ENCODE data around the gene GALNTL6. TPM values are rescaled to one million over a fixed set of nuclear protein-coding genes. Genes with fewer than 3 reads are reported as not detected.

The GALNTL6 gene
- polyA plus RNA-seq, 6 donors from 2014 or later = 0.09 to 1.5 (median 0.52) TPM

GRCh38 chr4:172486531-172486930 lies 673.3 kb downstream of the GALNTL6 start:
- Mint-ChIP-seq H3K36me3 (no peaks in the 10 kb centered on the region), H3K4me3 (no peak overlapping the region), H3K27ac (no peak overlapping the region), H3K27me3 (no peaks in the 10 kb centered on the region), H3K4me1 (no peaks in the 10 kb centered on the region), H3K9me3 (peaks cover 0 to 7% (median 0%) of the 10 kb centered on the region in 7 donors)
- DNase-seq (no peak), ATAC-seq (ENCODE audit: low read depth in 2 of 2) (no peak)

GRCh38 chr4:172489861-172490260 lies 676.7 kb downstream of the GALNTL6 start:
- Mint-ChIP-seq H3K9me3 (peaks cover 0 to 1% (median 0%) of the 10 kb centered on the region in 7 donors), H3K27ac (no peak overlapping the region), H3K4me1 (no peaks in the 10 kb centered on the region)

GRCh38 chr4:172495769-172496168 lies 682.6 kb downstream of the GALNTL6 start:
- no peaks in the 10 kb centered on the region for H3K4me1 Mint-ChIP-seq
- ATAC-seq (ENCODE audit: low read depth in 2 of 2) (no peak), DNase-seq (no peak)
- no peaks in the 10 kb centered on the region for H3K27me3 Mint-ChIP-seq
- no peaks in the 10 kb centered on the region for H3K36me3 Mint-ChIP-seq
- no peak overlapping the region for H3K27ac Mint-ChIP-seq
- H3K9me3 Mint-ChIP-seq = peaks cover 0 to 1% (median 0%) of the 10 kb centered on the region in 7 donors
- no peak overlapping the region for H3K4me3 Mint-ChIP-seq

More at GRCh38 chr4:172489861-172490260, 676.7 kb downstream of the GALNTL6 start:
- H3K36me3 Mint-ChIP-seq = no peaks in the 10 kb centered on the region
- DNase-seq (no peak), ATAC-seq (ENCODE audit: low read depth in 2 of 2) (no peak)
- no peaks in the 10 kb centered on the region for H3K27me3 Mint-ChIP-seq
- no peak overlapping the region for H3K4me3 Mint-ChIP-seq

GRCh38 chr4:172497321-172497720 lies 684.1 kb downstream of the GALNTL6 start:
- no peak overlapping the region for H3K27ac Mint-ChIP-seq
- no peaks in the 10 kb centered on the region for H3K36me3 Mint-ChIP-seq
- no peaks in the 10 kb centered on the region for H3K4me1 Mint-ChIP-seq
- no peak overlapping the region for H3K4me3 Mint-ChIP-seq
- H3K27me3 Mint-ChIP-seq = no peaks in the 10 kb centered on the region
- DNase-seq (no peak), ATAC-seq (ENCODE audit: low read depth in 2 of 2) (no peak)
- H3K9me3 Mint-ChIP-seq = peaks cover 0 to 1% (median 0%) of the 10 kb centered on the region in 7 donors

GRCh38 chr4:172514011-172514410 lies 700.8 kb downstream of the GALNTL6 start:
- Mint-ChIP-seq H3K4me1 (no peaks in the 10 kb centered on the region), H3K27ac (no peak overlapping the region), H3K9me3 (peaks cover 0 to 9% (median 3%) of the 10 kb centered on the region in 7 donors), H3K4me3 (no peak overlapping the region), H3K36me3 (no peaks in the 10 kb centered on the region), H3K27me3 (no peaks in the 10 kb centered on the region)
- DNase-seq (no peak), ATAC-seq (ENCODE audit: low read depth in 2 of 2) (no peak)

GRCh38 chr4:172514801-172515200 lies 701.6 kb downstream of the GALNTL6 start:
- H3K9me3 Mint-ChIP-seq = peaks cover 0 to 5% (median 3%) of the 10 kb centered on the region in 7 donors

GRCh38 chr4:172515266-172515879 lies 702.2 kb downstream of the GALNTL6 start:
- H3K9me3 Mint-ChIP-seq = peaks cover 0 to 5% (median 3%) of the 10 kb centered on the region in 7 donors
- H3K4me1 Mint-ChIP-seq = no peaks in the 10 kb centered on the region
- no peak overlapping the region for H3K27ac Mint-ChIP-seq
- no peak overlapping the region for H3K4me3 Mint-ChIP-seq
- no peak for ATAC-seq (ENCODE audit: low read depth in 2 of 2)
- H3K36me3 Mint-ChIP-seq = no peaks in the 10 kb centered on the region
- DNase-seq = no peak
- H3K27me3 Mint-ChIP-seq = no peaks in the 10 kb centered on the region

More at GRCh38 chr4:172514801-172515200, 701.6 kb downstream of the GALNTL6 start:
- DNase-seq (no peak), ATAC-seq (ENCODE audit: low read depth in 2 of 2) (no peak)
- Mint-ChIP-seq H3K36me3 (no peaks in the 10 kb centered on the region), H3K4me3 (no peak overlapping the region), H3K27ac (peak overlapping the region in 1 of 6 donors; percentile 85), H3K27me3 (no peaks in the 10 kb centered on the region), H3K4me1 (no peaks in the 10 kb centered on the region)

- no peaks in the 10 kb centered on the region for H3K4me1 Mint-ChIP-seq
- H3K4me3 Mint-ChIP-seq = no peak overlapping the region
- peaks cover 0 to 5% (median 3%) of the 10 kb centered on the region in 7 donors for H3K9me3 Mint-ChIP-seq
- ATAC-seq (ENCODE audit: low read depth in 2 of 2) (no peak), DNase-seq (no peak)
- H3K27ac Mint-ChIP-seq = no peak overlapping the region
- no peaks in the 10 kb centered on the region for H3K36me3 Mint-ChIP-seq
- no peaks in the 10 kb centered on the region for H3K27me3 Mint-ChIP-seq
These were observed 704.2 kb downstream of the GALNTL6 start for GRCh38 chr4:172517391-172517790.

GRCh38 chr4:172521248-172521647 lies 708.0 kb downstream of the GALNTL6 start:
- no peaks in the 10 kb centered on the region for H3K9me3 Mint-ChIP-seq
- DNase-seq (no peak), ATAC-seq (ENCODE audit: low read depth in 2 of 2) (no peak)
- no peaks in the 10 kb centered on the region for H3K27me3 Mint-ChIP-seq
- H3K4me1 Mint-ChIP-seq = no peaks in the 10 kb centered on the region
- no peaks in the 10 kb centered on the region for H3K36me3 Mint-ChIP-seq
- no peak overlapping the region for H3K4me3 Mint-ChIP-seq
- no peak overlapping the region for H3K27ac Mint-ChIP-seq

- H3K4me3 Mint-ChIP-seq = no peak overlapping the region
- no peaks in the 10 kb centered on the region for H3K9me3 Mint-ChIP-seq
- no peaks in the 10 kb centered on the region for H3K27me3 Mint-ChIP-seq
- DNase-seq (no peak), ATAC-seq (ENCODE audit: low read depth in 2 of 2) (no peak)
- H3K36me3 Mint-ChIP-seq = no peaks in the 10 kb centered on the region
- H3K4me1 Mint-ChIP-seq = no peaks in the 10 kb centered on the region
- H3K27ac Mint-ChIP-seq = no peak overlapping the region
These were observed 708.5 kb downstream of the GALNTL6 start for GRCh38 chr4:172521680-172522079.

GRCh38 chr4:172543249-172543648 lies 730.0 kb downstream of the GALNTL6 start:
- H3K4me3 Mint-ChIP-seq = no peak overlapping the region
- no peak for ATAC-seq (ENCODE audit: low read depth in 2 of 2)
- H3K27me3 Mint-ChIP-seq = no peaks in the 10 kb centered on the region
- DNase-seq = no peak
- peaks cover 0 to 5% (median 0%) of the 10 kb centered on the region in 3 donors for H3K4me1 Mint-ChIP-seq
- H3K27ac Mint-ChIP-seq = no peak overlapping the region
- peaks cover 0 to 8% (median 0%) of the 10 kb centered on the region in 7 donors for H3K9me3 Mint-ChIP-seq
- no peaks in the 10 kb centered on the region for H3K36me3 Mint-ChIP-seq

- Mint-ChIP-seq H3K27ac (no peak overlapping the region), H3K27me3 (no peaks in the 10 kb centered on the region), H3K4me3 (no peak overlapping the region), H3K4me1 (peaks cover 0 to 5% (median 0%) of the 10 kb centered on the region in 3 donors), H3K36me3 (no peaks in the 10 kb centered on the region), H3K9me3 (peaks cover 0 to 4% (median 0%) of the 10 kb centered on the region in 7 donors)
- ATAC-seq (ENCODE audit: low read depth in 2 of 2) (no peak), DNase-seq (no peak)
These were observed 733.6 kb downstream of the GALNTL6 start for GRCh38 chr4:172546782-172547181.

GRCh38 chr4:172547724-172548123 lies 734.5 kb downstream of the GALNTL6 start:
- no peak overlapping the region for H3K27ac Mint-ChIP-seq
- peaks cover 0 to 4% (median 0%) of the 10 kb centered on the region in 7 donors for H3K9me3 Mint-ChIP-seq
- no peak overlapping the region for H3K4me3 Mint-ChIP-seq
- DNase-seq (no peak), ATAC-seq (ENCODE audit: low read depth in 2 of 2) (no peak)
- no peaks in the 10 kb centered on the region for H3K27me3 Mint-ChIP-seq
- peaks cover 0 to 5% (median 0%) of the 10 kb centered on the region in 3 donors for H3K4me1 Mint-ChIP-seq
- H3K36me3 Mint-ChIP-seq = no peaks in the 10 kb centered on the region

GRCh38 chr4:172553216-172553615 lies 740.0 kb downstream of the GALNTL6 start:
- H3K4me1 Mint-ChIP-seq = no peaks in the 10 kb centered on the region

More at GRCh38 chr4:172553216-172553615, 740.0 kb downstream of the GALNTL6 start:
- Mint-ChIP-seq H3K27me3 (no peaks in the 10 kb centered on the region), H3K27ac (no peak overlapping the region), H3K4me3 (no peak overlapping the region), H3K36me3 (no peaks in the 10 kb centered on the region), H3K9me3 (peaks cover 0 to 3% (median 0%) of the 10 kb centered on the region in 7 donors)
- no peak for DNase-seq
- ATAC-seq (ENCODE audit: low read depth in 2 of 2) = no peak

Measured in naive B cell (primary cell).